Osteoblast (primary cell): Measurements from ENCODE around the gene VGLL4. TPM values are rescaled to one million over a fixed set of nuclear protein-coding genes. Genes with fewer than 3 reads are reported as not detected.

Source experiments
- DNase-seq: peaks from one replicate; pipeline ENCODE4 v3.0.0; 2011; ENCODE audit warnings: low spot score, mixed read lengths; ENCODE audit not compliant: insufficient read length; ENCODE audit errors: missing footprints
- H2AFZ ChIP-seq: 2 replicates; pipeline ENCODE4 v1.6.0; 2011; ENCODE audit warnings: mild to moderate bottlenecking, low read length
- H3K27ac ChIP-seq: 2 replicates; pipeline ENCODE4 v1.5.1; 2011; ENCODE audit warnings: mild to moderate bottlenecking, low read depth, low read length, moderate library complexity
- H3K27me3 ChIP-seq: 2 replicates; pipeline ENCODE4 v1.6.0; 2012; ENCODE audit warnings: mild to moderate bottlenecking, control low read depth, inconsistent platforms, low read length, moderate library complexity; ENCODE audit not compliant: insufficient read depth
- H3K36me3 ChIP-seq: 2 replicates; pipeline ENCODE4 v1.5.1; 2011; ENCODE audit warnings: mild to moderate bottlenecking, low read length, control low read depth, moderate library complexity; ENCODE audit not compliant: insufficient read depth
- H3K4me1 ChIP-seq: 2 replicates; pipeline ENCODE4 v1.5.1; 2011; ENCODE audit warnings: mild to moderate bottlenecking, low read length, control low read depth, moderate library complexity; ENCODE audit not compliant: insufficient read depth
- H3K4me2 ChIP-seq: 2 replicates; pipeline ENCODE4 v1.6.0; 2011; ENCODE audit warnings: mild to moderate bottlenecking, low read length; ENCODE audit not compliant: insufficient read depth
- H3K4me3 ChIP-seq: fragments of 200-600 bp; sonication (generic); 3 replicates; pipeline ENCODE4 v1.5.1; 2012; ENCODE audit warnings: mild to moderate bottlenecking, low read length, inconsistent platforms; ENCODE audit not compliant: insufficient read depth
- H3K79me2 ChIP-seq: 2 replicates; pipeline ENCODE4 v1.6.0; 2012; ENCODE audit warnings: mild to moderate bottlenecking, low read length, control low read depth, inconsistent platforms; ENCODE audit not compliant: insufficient read depth
- H3K9me3 ChIP-seq: 2 replicates; pipeline ENCODE4 v1.5.1; 2011; ENCODE audit warnings: low read depth, low read length, control low read depth
- H4K20me1 ChIP-seq: 2 replicates; pipeline ENCODE4 v1.6.0; 2012; ENCODE audit warnings: mild to moderate bottlenecking, low read length, control low read depth; ENCODE audit not compliant: insufficient read depth
- total RNA-seq: library from RNA; depleted of rRNA; stranded (reverse); fragments of >200 nt; gene quantifications from 2 replicates; pipeline ENCODE4 v1.2.3, GENCODE V29; 2012
- TF ChIP-seq, protein P1 (sequence below): IDR thresholded peaks from 2 replicates; pipeline ENCODE4 v1.5.1; 2011; ENCODE audit warnings: mild to moderate bottlenecking, low read depth, low read length, moderate library complexity; ENCODE audit errors: extremely low read depth

The VGLL4 gene
- total RNA-seq, 1 donor, result 68.8 TPM

DNA sequence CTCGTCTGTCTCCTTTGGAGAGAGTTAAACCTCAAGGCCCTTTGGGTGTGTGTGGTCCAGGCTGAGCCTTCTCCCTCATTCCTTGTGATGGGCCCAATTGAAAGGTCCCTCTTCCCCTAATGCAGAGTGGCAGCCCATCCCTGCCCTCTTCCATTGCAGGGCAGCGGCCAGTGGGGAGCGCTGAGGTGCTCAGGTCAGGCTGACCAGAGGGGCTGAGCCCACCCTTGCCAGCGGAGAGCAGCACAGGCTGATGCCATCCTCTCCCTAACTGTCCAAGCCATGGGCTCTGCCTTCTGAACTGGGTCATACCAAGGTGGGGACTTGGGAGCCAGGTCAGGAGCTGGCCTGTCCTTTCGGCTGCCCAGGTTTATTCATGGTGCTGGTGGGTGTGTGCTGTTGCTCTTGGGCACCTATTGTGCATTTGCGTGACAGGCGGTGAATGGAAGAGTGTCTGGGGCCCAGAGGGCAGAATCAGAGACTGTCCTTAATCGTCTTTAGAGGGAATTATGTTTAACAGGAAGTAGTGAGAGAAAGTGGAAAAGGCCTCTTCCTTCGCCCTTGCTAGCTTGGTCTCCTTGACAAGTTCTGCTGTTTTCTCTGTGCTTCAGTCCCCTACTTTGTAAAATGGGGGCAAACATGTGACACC is 96.9 kb downstream of the VGLL4 start:
- DNase-seq, result peak; percentile 49
- H3K36me3 ChIP-seq, result no peaks in the 10 kb centered on the region
- no peak overlapping the region for H2AFZ ChIP-seq
- H3K4me3 ChIP-seq, result no peak overlapping the region
- H3K4me2 ChIP-seq, result no peak overlapping the region
- H3K79me2 ChIP-seq, result peaks cover 3% of the 10 kb centered on the region
- no peaks in the 10 kb centered on the region for H4K20me1 ChIP-seq
- TF ChIP-seq, protein P1, sequence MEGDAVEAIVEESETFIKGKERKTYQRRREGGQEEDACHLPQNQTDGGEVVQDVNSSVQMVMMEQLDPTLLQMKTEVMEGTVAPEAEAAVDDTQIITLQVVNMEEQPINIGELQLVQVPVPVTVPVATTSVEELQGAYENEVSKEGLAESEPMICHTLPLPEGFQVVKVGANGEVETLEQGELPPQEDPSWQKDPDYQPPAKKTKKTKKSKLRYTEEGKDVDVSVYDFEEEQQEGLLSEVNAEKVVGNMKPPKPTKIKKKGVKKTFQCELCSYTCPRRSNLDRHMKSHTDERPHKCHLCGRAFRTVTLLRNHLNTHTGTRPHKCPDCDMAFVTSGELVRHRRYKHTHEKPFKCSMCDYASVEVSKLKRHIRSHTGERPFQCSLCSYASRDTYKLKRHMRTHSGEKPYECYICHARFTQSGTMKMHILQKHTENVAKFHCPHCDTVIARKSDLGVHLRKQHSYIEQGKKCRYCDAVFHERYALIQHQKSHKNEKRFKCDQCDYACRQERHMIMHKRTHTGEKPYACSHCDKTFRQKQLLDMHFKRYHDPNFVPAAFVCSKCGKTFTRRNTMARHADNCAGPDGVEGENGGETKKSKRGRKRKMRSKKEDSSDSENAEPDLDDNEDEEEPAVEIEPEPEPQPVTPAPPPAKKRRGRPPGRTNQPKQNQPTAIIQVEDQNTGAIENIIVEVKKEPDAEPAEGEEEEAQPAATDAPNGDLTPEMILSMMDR, result no peak
- H3K27me3 ChIP-seq, result no peaks in the 10 kb centered on the region
- peaks cover 20% of the 10 kb centered on the region for H3K4me1 ChIP-seq
- no peak overlapping the region for H3K27ac ChIP-seq
- H3K9me3 ChIP-seq, result no peaks in the 10 kb centered on the region

DNA sequence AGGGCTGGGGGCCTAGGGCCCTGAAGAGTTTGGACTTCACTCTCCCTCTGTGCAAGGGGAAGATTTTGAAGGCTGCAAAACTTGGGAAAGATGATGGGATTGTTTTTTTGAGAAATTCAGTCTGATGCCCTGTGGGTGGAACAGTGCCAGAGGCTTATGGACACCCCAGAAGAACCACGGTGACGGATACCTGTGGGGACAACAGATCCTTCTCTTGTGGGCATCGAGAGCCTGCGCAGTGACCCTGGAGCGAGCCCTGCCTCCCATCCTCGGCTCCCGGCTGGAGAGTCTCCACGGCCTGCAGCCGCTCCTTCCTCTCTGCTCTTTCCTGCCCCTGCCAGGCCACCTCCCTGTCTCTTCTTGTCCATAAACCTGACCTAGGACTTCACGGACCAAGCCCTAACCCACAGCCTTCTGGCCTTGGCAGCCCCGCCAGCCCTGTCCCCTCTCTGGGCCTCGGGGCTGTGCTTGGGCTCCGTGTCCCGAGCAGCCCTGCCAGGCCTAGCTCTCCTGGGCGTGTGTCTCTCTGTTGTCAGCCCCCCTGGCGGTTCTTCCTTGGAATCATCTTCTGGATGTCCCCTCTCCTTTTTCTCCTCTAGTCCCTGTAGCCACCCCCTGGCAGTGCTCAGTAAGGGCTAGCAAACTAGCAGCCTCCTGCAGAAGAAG is 98.4 kb downstream of the VGLL4 start:
- no peaks in the 10 kb centered on the region for H4K20me1 ChIP-seq
- no peak overlapping the region for H3K4me3 ChIP-seq
- H2AFZ ChIP-seq, result no peak overlapping the region
- H3K9me3 ChIP-seq, result no peaks in the 10 kb centered on the region
- peaks cover 6% of the 10 kb centered on the region for H3K79me2 ChIP-seq
- DNase-seq, result peak; percentile 77
- no peak overlapping the region for H3K4me2 ChIP-seq
- H3K36me3 ChIP-seq, result no peaks in the 10 kb centered on the region
- peaks cover 20% of the 10 kb centered on the region for H3K4me1 ChIP-seq
- H3K27ac ChIP-seq, result no peak overlapping the region
- H3K27me3 ChIP-seq, result no peaks in the 10 kb centered on the region
- TF ChIP-seq, protein P1, result no peak

DNA sequence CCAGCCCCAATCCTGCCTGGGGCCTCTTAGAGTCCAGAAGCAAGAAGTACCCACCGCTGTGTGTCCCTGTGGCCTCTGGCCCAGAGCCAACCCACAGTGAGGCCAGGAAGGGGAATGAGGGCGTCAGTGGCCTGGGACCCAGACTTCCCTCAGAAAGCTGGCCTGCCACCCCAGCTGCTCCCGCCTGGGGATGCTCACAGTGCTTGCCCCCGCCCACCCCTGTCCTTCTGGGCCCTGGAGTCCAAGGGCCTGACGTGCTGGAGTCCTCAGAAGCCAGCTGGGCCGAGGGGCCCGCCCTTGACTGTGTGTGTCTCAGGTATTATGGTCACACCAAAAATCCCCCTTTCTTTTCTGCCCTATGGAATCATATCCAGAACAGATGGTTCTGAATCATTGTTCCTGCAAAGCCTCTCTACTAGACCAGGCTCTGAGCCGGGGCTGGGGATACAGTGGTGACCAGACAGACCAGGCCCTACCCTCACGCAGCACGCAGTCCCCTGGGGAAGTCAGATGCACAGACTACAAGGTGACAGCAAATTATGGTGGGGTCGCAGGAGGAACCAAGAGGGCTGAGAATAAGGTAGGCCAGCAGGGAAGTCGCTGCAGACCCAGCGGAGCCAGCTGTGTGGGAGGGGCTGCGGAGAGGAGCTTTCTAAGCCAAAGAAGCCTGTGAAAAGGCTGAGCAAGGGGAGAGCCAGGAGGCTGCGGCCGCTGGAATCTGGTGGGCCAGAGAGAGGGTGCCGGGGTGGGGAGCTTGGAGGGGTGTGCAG is 99.1 kb downstream of the VGLL4 start:
- Histone ChIP-seq H3K36me3 (no peaks in the 10 kb centered on the region), H3K4me2 (no peak overlapping the region)

More for the DNA sequence above, 99.1 kb downstream of the VGLL4 start:
- H3K27ac ChIP-seq, result no peak overlapping the region
- H3K27me3 ChIP-seq, result no peaks in the 10 kb centered on the region
- peaks cover 17% of the 10 kb centered on the region for H3K4me1 ChIP-seq
- H3K9me3 ChIP-seq, result no peaks in the 10 kb centered on the region
- H3K4me3 ChIP-seq, result no peak overlapping the region
- peak; percentile 84 for DNase-seq
- peaks cover 6% of the 10 kb centered on the region for H3K79me2 ChIP-seq
- TF ChIP-seq, protein P1, result no peak
- no peak overlapping the region for H2AFZ ChIP-seq
- H4K20me1 ChIP-seq, result no peaks in the 10 kb centered on the region
